Right renal pelvis (tissue), 4 donors: ENCODE measurements around the gene PAX2. TPM values are rescaled to one million over a fixed set of nuclear protein-coding genes. Genes with fewer than 3 reads are reported as not detected.
A peak's percentile ranks its signal among the peaks of the same experiment; 100 is the strongest.

Experiments used
- DNase-seq, 4 donors: peaks; one replicate each; pipeline ENCODE4 v3.0.0-alpha.2; 2013; ENCODE audit warnings: low read depth in 4 of 4, low spot score in 3 of 4, missing footprints in 1 of 4
- polyA plus RNA-seq, 4 donors: library from polyadenylated mRNA; unstranded; fragments of 120-200 nt; gene quantifications; one replicate each; pipeline ENCODE4 v1.2.1, GENCODE V29; 2013; ENCODE audit not compliant: insufficient read length in 4 of 4

PAX2 gene
- polyA plus RNA-seq, 4 donors: 151 to 184 (median 157) TPM

DNA sequence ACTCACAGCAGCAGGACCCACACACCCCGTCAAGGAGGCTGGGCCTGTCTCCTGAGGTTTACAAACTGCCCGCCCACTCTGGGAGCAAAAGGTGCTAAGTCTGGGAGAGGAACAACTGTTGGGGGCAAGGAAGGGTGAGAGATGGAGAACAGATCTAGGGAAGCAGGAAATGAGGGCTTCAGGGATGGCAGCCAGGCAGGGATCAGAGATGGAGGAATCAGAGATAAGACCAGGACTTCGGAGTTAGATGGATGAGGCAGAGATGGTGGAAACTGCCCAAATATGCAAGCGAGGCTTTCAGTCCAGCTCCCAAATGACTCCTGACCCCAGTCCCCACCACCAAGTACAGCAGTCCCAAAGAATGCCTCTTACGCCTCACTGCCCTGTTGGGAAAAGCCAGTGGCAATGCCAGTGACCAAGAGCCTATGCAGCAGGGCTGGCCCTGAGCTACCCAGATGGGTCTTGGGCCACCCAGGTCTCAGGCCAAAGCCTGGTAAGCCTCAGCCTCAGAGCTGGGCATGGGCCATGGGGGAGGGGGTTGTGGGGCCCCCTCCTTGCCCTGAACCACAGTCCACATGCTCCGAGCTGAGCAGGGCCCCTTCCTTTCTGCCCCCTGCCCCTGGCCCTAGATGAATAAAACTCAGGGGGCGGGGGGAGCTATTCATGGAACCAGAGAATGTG is 127.9 kb downstream of the PAX2 start:
- DNase-seq: no peak

DNA sequence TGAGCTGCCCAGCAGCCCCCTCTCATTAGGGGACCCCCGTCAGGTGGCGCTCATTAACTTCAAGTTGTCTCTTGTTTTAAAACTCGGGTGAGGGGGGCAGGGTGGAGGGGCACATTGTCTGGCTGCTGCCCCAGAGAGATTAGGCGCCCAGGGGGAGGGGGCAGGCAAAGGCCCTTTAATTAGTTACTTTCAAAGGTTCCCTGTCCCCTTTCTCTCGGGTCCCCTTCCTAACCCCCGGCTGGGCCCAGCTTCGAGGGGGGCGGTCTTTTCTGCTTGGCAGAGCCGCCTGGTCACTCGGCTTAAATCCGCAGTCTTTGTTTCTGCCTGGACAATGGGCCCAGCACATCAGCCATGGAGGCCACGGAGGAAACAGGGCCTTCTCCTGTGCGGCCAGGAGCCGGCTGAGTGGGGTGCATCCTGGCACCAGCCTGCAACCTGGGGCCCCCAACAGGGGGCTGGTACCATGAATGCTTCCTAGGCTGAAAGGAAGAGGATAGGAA is 128.5 kb downstream of the PAX2 start:
- DNase-seq: no peak

DNA sequence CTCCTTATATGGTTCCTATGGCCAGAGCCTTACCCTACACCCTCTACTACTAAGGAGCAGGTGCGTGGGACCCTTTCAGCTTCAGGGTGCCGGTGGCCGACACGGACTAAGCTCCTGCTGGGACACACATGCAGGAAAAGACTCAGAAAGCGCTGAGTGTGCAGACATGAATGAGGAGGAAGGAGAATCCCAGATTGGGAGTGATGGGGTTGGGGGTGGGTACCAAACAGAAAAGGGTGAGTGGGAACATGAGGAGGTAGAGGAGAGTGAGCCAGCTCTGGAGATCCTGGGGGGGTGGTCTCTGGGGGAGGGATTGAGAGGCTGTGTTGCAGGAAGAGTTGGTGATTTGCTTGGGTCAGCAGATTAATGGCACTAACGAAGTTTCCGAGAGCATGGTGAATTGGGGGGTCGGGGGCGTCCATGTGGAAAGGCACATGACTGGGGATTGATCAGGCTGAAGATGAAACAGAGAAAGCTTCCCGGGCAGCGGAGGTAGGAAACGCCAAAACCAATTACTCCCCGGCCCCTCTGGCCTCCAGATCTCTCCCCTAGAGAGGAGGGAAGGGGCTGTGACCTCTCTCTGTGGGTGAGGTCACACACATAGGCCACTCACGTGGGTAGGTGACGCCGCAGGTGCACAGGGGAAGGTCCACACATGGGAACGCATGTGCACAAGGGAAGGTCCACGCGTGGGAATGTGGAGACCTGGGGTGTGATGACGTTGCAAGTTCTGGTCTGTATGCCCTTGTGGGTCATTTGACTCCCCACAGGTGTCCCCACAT is 129.5 kb downstream of the PAX2 start:
- no peak for DNase-seq

DNA sequence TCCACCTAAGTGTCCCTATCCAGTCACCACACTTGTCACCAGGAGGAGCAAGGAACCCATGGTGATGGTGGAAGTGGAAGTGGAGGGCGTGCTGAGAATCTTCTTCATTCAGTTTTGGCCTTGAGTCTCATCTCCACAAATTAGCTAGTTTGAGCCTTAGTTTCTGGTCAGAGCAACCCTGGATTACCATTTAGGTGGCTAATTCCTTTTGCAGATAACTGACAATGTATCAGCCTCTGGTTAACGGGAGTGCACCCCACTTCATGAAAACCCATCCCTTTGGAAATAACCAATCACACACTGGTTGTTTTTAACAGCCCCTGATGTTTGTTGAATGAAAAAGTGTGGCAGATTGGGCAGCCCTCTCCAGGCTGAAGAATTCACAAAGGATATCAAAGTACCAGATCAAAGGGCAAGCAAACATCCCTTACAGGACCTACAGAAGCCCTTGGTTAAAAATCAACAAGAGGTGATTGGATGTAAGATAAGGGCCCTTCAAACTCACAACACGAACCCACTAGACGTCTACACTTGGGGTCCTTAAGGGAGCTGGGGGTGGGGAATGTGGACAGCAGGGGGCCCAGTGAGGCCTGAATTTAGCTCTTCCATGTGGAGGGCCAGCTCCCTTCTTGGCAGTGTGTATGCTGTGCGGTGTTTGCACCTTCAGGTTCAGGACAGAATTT is 130.2 kb downstream of the PAX2 start:
- no peak for DNase-seq

DNA sequence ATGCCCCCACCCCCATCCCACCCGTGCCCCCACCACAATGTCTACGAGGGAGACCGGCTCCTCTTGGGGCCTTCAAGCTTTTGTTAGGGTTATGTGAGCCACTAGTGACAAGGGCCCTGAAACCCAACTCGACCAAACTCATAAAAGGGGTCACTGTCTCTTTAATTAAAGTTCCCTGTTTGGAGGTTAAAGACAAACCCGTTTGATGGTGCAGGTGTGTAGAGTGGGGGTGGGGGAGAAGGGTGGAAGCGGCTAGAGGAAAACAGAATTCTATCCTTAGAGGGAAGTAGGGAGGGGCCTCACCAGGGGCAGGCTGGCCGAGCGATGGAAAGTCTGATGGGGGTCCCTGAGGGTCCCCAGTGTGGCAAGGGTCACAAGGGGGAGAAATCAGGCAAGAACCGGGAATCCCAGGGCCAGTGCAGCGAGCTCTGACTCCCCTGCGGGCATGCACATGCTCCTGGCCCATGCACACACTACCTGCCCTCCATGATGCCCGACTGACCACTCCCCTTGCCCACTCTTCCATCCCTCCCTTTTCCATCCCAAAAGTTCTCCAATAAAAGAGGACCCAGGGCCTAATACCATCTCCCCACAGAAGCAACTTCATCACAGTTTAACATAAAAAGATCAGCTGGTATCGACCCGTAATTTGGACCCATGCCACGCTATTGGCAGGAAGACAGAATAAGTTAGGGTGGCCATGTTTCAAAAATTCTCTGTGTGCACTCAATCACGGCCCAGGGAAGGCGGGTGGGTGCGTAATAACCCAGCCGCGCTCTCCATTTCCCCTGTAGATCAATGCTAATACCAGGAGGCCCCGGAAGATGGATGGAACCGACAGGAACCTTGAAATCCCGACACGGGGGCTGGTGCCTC is 131.4 kb downstream of the PAX2 start:
- DNase-seq: no peak

DNA sequence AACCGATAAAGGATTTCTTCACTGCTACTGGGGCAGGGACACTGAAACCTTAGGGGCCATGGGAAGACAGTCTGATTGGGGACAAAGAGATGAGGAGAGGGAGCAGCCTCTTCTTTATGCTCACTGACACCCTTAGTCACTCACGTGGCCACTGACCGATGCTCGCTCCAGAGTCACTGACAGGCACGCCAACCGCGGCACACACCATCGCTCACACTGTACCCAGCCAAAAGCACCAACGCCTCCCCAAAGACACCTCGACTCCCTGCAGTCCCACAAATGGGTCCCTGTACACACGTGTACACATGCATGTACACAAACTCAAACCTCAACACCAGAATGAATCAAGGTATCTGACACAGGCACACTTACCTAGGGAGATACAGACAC is 132.1 kb downstream of the PAX2 start:
- DNase-seq: no peak

DNA sequence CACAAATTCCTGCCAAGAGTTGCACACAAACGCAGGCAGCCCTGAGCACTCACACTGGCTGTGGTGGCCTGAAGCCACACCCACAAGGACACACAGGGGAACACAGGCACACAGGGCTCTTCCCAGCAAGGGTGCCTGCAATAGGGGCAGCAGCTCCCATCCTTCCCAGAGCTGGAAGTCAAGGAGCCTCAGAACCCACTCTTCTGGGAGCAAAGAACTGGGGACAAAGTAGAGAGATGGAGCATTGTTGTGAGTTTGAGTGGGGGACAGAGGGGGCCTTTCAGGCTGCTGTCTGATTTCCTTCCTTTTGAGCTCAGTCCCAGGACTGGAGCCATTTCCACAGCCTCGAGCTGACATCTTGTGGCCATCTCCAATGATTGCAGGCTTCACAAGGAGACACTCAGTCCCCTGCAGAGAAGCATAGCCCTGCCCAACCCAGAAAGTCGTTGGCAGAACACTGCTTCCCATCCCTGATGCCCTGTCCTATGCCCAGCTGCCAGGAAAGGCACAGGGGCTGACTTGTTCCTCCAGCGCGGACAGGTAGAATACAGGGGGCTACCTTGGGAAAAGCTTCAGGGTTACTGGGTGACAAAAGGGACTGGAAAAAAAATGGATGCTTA is 133.0 kb downstream of the PAX2 start:
- peak; percentile 63 to 78 (median 70) for DNase-seq

Other genes with a start within 250 kb of the PAX2 start
- gene SEC31B, start 225.7 kb upstream of the PAX2 start, polyA plus RNA-seq: 10 to 100 TPM; 13.0 to 20.9 (median 14.9) TPM
- 100 to 1,000 TPM; 165 to 201 (median 169) TPM for gene NDUFB8, start 215.7 kb upstream of the PAX2 start, polyA plus RNA-seq
- 10 to 100 TPM; 38.9 to 46.0 (median 45.1) TPM for gene HIF1AN, start 209.6 kb upstream of the PAX2 start, polyA plus RNA-seq
- gene SLF2, start 167.4 kb downstream of the PAX2 start, polyA plus RNA-seq: 10 to 100 TPM; 29.0 to 38.7 (median 32.7) TPM
- 10 to 100 TPM; 43.1 to 55.2 (median 46.7) TPM for gene SEMA4G, start 223.9 kb downstream of the PAX2 start, polyA plus RNA-seq
- gene MRPL43, start 241.9 kb downstream of the PAX2 start, polyA plus RNA-seq: 100 to 1,000 TPM in 1 of 4 donors, 10 to 100 TPM in 3; 93.1 to 135 (median 94.8) TPM
- gene TWNK, start 242.0 kb downstream of the PAX2 start, polyA plus RNA-seq: 10 to 100 TPM; 14.0 to 16.8 (median 15.2) TPM